GM12864 (cell line): ENCODE measurements around the gene NAP1L4.

ENCODE experiments used
- DNase-seq: peaks from one replicate; pipeline ENCODE4 v3.0.0-alpha.2; 2011; ENCODE audit warnings: low read depth
- H3K4me3 ChIP-seq: 2 replicates; pipeline ENCODE4 v1.5.1; 2011; ENCODE audit warnings: mild to moderate bottlenecking, low read depth, low read length, control low read depth
- TF ChIP-seq, protein P1 (sequence below): IDR thresholded peaks from 2 replicates; pipeline ENCODE4 v1.5.1; 2011; ENCODE audit warnings: low read depth, mild to moderate bottlenecking, moderate library complexity, low read length, control low read depth, inconsistent platforms; ENCODE audit errors: missing control alignments

Gene NAP1L4

DNA sequence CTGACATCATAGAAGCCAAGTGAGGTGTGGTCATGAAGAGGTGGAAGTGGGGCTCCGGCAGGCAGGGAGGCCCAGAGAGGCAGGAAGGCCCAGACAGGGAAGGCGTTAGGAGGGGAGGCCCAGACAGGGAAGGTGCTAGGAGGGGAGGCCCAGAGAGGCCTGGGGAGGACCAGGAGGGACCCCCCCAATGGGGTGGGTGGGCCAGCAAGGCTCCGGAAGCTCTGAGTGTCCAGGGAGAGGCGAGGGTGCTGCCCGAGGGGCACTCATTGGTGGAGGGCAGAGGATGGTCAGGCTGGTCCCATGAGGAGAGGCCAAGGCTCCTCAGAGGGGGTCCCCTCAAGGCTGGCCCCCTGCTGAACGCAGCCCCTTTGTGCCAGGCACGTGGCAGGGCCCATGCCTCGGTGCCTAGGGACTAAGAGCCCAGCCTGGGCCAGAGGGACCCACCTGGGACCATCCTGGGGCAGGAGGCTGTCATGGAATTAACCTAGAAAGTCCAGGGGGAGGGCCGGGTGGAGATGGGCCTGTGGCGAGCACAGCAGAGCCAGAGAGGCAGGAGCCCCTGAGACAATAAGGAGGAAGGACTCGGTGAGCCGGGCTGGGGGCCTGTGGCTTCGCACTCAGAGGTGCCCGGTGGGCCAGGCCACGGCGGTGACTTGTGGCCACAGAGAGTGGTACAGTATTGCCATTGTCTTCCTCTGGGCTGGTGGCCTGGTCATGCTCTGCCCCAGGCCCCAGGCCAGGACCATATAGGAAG, 75.1 kb downstream of the NAP1L4 start:
- TF ChIP-seq, protein P1, sequence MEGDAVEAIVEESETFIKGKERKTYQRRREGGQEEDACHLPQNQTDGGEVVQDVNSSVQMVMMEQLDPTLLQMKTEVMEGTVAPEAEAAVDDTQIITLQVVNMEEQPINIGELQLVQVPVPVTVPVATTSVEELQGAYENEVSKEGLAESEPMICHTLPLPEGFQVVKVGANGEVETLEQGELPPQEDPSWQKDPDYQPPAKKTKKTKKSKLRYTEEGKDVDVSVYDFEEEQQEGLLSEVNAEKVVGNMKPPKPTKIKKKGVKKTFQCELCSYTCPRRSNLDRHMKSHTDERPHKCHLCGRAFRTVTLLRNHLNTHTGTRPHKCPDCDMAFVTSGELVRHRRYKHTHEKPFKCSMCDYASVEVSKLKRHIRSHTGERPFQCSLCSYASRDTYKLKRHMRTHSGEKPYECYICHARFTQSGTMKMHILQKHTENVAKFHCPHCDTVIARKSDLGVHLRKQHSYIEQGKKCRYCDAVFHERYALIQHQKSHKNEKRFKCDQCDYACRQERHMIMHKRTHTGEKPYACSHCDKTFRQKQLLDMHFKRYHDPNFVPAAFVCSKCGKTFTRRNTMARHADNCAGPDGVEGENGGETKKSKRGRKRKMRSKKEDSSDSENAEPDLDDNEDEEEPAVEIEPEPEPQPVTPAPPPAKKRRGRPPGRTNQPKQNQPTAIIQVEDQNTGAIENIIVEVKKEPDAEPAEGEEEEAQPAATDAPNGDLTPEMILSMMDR: no peak
- H3K4me3 ChIP-seq: no peak overlapping the region
- no peak for DNase-seq

DNA sequence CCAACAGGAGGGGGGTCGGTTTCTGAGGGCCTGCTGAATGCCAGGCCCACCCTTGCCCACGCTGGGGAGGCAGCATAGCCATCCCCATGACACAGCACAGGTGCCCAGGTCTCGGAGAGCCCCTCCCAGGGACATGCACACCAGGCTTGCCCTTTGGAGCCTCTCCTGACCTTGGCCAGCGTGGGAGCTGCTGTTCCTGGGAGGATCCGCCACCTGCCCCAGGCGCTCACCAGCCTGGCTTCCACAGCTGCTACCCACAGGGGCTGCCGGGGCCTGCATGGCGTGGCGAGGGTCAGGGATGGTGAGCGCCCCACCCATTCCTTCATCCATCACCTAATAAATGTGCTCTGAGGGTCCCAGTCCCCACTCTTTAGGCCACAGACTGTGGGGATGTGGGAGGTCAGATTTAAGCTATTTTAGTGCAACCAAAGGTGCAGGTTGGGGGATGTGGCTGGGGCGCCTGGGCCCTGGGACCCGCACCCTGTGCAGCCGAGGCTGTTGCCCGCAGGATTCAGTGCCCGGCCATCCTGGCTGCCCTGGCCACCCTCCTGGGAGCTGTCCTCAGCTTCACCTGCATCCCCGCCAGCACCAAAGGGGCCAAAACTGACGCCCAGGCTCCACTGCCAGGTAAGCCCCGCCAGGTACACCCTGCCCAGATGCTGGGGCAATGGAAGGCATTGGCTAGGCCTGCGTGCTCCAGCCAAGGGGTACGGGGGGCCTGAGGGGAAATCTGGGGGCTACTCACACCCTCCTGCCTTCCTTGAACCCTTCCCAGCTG, 75.8 kb downstream of the NAP1L4 start:
- TF ChIP-seq, protein P1: no peak
- H3K4me3 ChIP-seq: no peak overlapping the region
- DNase-seq: no peak

DNA sequence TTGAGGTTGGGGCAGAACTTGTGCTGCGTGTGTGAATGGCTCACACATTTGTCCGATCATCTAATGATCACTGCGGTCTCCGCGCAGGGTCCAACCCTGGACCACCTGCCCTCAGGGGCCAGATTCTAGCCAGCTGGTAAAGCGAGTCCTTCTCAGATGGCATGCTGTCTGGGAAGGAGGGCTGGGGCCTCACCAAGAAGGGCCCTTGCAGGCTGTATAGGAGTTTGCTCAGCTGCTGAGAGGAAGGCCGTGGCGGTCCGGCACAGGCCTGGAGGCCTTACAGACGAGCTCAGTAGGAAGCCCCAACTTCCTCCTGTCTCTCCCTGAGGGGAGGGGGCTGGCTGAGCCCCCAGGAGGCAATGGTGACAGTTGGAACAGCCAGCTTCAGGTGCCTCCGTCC, 76.7 kb downstream of the NAP1L4 start:
- TF ChIP-seq, protein P1: no peak
- no peak overlapping the region for H3K4me3 ChIP-seq
- DNase-seq: no peak

DNA sequence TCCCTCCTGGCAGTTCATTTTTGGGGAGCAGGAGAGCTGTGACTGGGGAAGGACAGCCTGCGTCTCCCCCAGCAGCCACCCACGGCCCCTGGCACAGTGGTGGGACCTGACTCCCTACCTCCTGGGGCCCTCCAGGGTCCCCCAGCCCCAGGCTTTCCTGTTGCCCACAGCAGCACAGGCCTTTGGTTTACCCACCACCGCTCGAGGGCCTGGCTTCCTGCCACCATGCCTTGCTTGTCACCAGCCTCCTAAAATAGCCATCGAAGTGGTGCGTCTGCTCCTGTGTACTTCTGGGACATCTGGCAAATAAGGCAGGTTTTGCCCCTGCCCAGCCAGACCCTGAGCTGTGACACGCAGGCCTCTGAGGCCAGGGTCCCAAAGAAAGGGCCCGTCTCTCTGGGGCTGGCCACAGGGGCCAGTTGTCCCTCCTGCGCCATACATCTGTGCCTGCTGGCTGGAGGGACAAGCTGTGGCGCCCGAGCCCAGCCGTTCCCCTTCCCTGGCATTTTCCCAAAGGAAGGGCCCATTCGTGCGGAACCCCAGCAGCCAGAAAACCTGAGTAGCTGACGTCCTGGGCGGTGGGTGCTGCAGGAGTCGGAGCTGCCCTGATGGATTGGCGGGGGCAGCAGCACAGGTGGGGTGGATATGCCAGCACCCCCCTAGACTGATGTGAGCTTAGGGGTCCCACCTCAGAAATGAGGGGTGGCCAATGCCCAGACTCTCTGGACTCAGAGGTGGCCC, 77.5 kb downstream of the NAP1L4 start:
- H3K4me3 ChIP-seq: no peak overlapping the region
- DNase-seq: no peak

DNA sequence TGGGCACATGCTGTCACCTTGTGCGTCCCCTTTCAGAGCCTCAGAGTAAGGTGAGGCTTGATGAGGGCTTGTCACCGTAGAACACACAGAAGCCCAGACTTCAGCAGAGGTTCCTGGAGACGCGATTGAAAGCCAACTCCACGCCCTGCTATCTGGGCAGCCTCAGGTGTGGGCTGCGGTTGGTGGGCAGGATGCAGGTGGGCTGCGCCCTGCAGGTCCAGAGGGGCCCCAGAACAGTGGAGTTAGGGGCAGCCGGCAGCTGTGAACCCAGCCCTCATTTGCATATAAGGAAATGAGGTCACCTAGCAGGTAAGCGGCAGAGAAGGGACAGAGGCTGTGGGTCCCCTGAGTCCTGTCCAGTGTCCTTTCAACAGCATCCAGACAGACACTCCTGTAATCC, 78.4 kb downstream of the NAP1L4 start:
- TF ChIP-seq, protein P1: no peak
- no peak overlapping the region for H3K4me3 ChIP-seq
- no peak for DNase-seq

More for the DNA sequence above, 77.5 kb downstream of the NAP1L4 start:
- TF ChIP-seq, protein P1: no peak

DNA sequence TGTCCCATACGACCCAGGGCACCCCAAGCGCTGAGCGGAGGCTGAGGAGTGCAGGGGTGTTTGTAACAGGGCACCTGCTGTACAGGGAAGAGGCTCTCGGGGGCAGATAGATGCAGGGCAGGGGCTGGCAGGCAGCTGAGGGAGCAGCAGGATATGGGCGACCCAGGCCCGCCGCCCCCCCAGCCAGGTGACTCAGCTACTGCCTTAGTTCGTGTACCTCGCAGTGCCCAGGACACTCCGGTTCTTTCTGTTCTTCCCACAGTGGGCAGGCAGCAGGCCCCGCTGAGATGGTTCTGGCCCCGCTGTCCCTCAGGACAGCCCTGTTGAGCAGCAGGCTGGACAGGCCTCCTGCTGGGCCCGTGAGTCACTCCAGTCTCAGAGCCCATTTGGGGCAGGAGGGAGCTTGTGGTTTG, 79.1 kb downstream of the NAP1L4 start:
- DNase-seq: no peak
- TF ChIP-seq, protein P1: no peak
- H3K4me3 ChIP-seq: no peak overlapping the region
